Neural cell (in vitro differentiated cells): ENCODE results near the gene SRSF1. TPM values are rescaled to one million over a fixed set of nuclear protein-coding genes. Genes with fewer than 3 reads are reported as not detected.

Experiments used
- H2AFZ ChIP-seq: fragments of 200-600, 300-800 bp; sonication (generic), shearing (Covaris generic); 2 replicates; pipeline ENCODE4 v1.6.0; 2014; ENCODE audit warnings: low read depth, mild to moderate bottlenecking, antibody characterized with exemption, low read length, moderate library complexity
- H3F3A ChIP-seq: fragments of 200-600 bp; shearing (Covaris generic); 2 replicates; pipeline ENCODE4 v1.6.1; 2016; ENCODE audit warnings: mild to moderate bottlenecking, moderate library complexity, mixed read lengths, antibody characterized with exemption, low read length; ENCODE audit not compliant: insufficient read depth, poor library complexity, severe bottlenecking
- H3K27ac ChIP-seq: fragments of 200-600, 300-800 bp; sonication (generic), shearing (Covaris generic); 2 replicates; pipeline ENCODE4 v1.5.1; 2014; ENCODE audit warnings: mild to moderate bottlenecking, low read length, moderate library complexity
- H3K27me3 ChIP-seq: fragments of 300-800, 200-600 bp; sonication (generic), shearing (Covaris generic); 2 replicates; pipeline ENCODE4 v1.6.0; 2014; ENCODE audit warnings: mild to moderate bottlenecking, low read depth, low read length, moderate library complexity; ENCODE audit not compliant: insufficient read depth
- H3K36me3 ChIP-seq: fragments of 300-800, 200-600 bp; sonication (generic), shearing (Covaris generic); 2 replicates; pipeline ENCODE4 v1.5.1; 2014; ENCODE audit warnings: mild to moderate bottlenecking, antibody characterized with exemption, low read length, moderate library complexity; ENCODE audit not compliant: insufficient read depth
- H3K4me2 ChIP-seq: fragments of 300-800, 200-600 bp; sonication (generic), shearing (Covaris generic); 2 replicates; pipeline ENCODE4 v1.6.0; 2014; ENCODE audit warnings: mild to moderate bottlenecking, low read length
- H3K4me3 ChIP-seq: fragments of 300-800, 200-600 bp; sonication (generic), shearing (Covaris generic); 2 replicates; pipeline ENCODE4 v1.5.1; 2014; ENCODE audit warnings: mild to moderate bottlenecking, low read length, moderate library complexity
- H3K79me2 ChIP-seq: fragments of 200-600 bp; shearing (Covaris generic); replicated peaks from 2 replicates; pipeline ENCODE4 v1.6.0; 2014; ENCODE audit warnings: mild to moderate bottlenecking, low read length, moderate library complexity; ENCODE audit not compliant: insufficient read depth
- H3K9ac ChIP-seq: fragments of 300-800, 200-600 bp; sonication (generic), shearing (Covaris generic); 2 replicates; pipeline ENCODE4 v1.6.1; 2016; ENCODE audit warnings: mild to moderate bottlenecking, low read length, mixed read lengths
- H3K9me2 ChIP-seq: fragments of 200-600 bp; shearing (Covaris generic); 2 replicates; pipeline ENCODE4 v1.6.1; 2016; ENCODE audit warnings: mild to moderate bottlenecking, low read length, mixed read lengths; ENCODE audit not compliant: insufficient read depth
- H3K9me3 ChIP-seq: fragments of 200-600, 300-800 bp; sonication (generic), shearing (Covaris generic); 2 replicates; pipeline ENCODE4 v1.6.1; 2016; ENCODE audit warnings: mild to moderate bottlenecking, mixed run types, low read length, moderate library complexity, mixed read lengths
- H4K20me1 ChIP-seq: fragments of 200-600 bp; shearing (Covaris generic); 2 replicates; pipeline ENCODE4 v1.6.1; 2016; ENCODE audit warnings: mild to moderate bottlenecking, mixed run types; ENCODE audit not compliant: insufficient read depth
- EP300 ChIP-seq: fragments of 450-650 bp; conservative IDR thresholded peaks from 2 replicates; pipeline ENCODE4 v1.6.1; 2014; ENCODE audit warnings: antibody characterized with exemption, mild to moderate bottlenecking, moderate library complexity; ENCODE audit not compliant: poor library complexity, severe bottlenecking
- EZH2 ChIP-seq: fragments of 200-600, 300-800 bp; shearing (Covaris generic), sonication (generic); IDR thresholded peaks from 2 replicates; pipeline ENCODE4 v1.6.1; 2014; ENCODE audit warnings: antibody characterized with exemption, low read length, borderline replicate concordance, mild to moderate bottlenecking; ENCODE audit not compliant: insufficient read depth, poor library complexity, severe bottlenecking
- MXI1 ChIP-seq: fragments of 450-650 bp; conservative IDR thresholded peaks from 2 replicates; pipeline ENCODE4 v1.6.1; 2014; ENCODE audit warnings: antibody characterized with exemption, mild to moderate bottlenecking; ENCODE audit not compliant: poor library complexity, severe bottlenecking
- POLR2AphosphoS5 ChIP-seq: IDR thresholded peaks from 2 replicates; pipeline ENCODE4 v1.6.1; 2012
- RAD21 ChIP-seq: fragments of 450-650 bp; conservative IDR thresholded peaks from 2 replicates; pipeline ENCODE4 v1.6.1; 2014; ENCODE audit warnings: antibody characterized with exemption, mild to moderate bottlenecking, moderate library complexity
- REST ChIP-seq: IDR thresholded peaks from 2 replicates; pipeline ENCODE4 v1.6.1; 2012; ENCODE audit warnings: borderline replicate concordance
- SMC3 ChIP-seq: fragments of 450-650 bp; conservative IDR thresholded peaks from 2 replicates; pipeline ENCODE4 v1.6.1; 2014; ENCODE audit warnings: antibody characterized with exemption, mild to moderate bottlenecking, moderate library complexity; ENCODE audit not compliant: poor library complexity
- TAF1 ChIP-seq: IDR thresholded peaks from 2 replicates; pipeline ENCODE4 v1.6.1; 2012; ENCODE audit warnings: low read depth
- polyA plus RNA-seq: library from polyadenylated mRNA; depleted of rRNA; stranded (reverse); fragments of >200 nt; gene quantifications from 2 replicates; pipeline ENCODE4 v1.2.3, GENCODE V29; 2014
- TF ChIP-seq, protein P1 (sequence below): fragments of 450-650 bp; IDR thresholded peaks from 2 replicates; pipeline ENCODE4 v1.5.1; 2014; ENCODE audit warnings: antibody characterized with exemption, mild to moderate bottlenecking, moderate library complexity; ENCODE audit not compliant: poor library complexity, severe bottlenecking

The SRSF1 gene
- polyA plus RNA-seq, 1 donor from 2014 or later, result 380 TPM

DNA sequence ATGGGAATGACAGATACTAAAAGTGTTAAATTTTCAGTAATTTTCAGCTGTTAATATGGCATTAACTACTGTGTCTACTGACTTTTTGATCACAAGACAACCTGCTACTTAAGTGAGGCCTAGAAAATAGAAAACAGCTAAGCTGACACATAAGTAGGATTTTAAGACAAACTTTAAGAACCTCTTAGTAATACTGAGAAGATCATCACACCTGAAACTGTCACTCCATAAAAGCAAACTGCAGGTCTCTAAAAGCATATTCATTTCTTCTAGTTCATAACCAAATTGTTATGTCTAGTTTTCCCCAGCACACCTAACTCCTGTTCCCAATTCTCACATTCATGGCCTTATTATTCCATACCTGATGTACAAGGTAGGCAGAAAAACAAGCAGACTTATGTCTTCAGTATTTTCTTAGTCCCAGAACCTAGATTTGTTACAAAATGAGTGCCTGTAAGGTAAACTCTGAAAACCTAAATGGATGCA, 8.0 kb downstream of the SRSF1 start:
- no peaks in the 10 kb centered on the region for H3K36me3 ChIP-seq
- H3F3A ChIP-seq, result peaks cover 8% of the 10 kb centered on the region
- no peaks in the 10 kb centered on the region for H4K20me1 ChIP-seq
- no peak for TF ChIP-seq MXI1
- TF ChIP-seq, protein P1, sequence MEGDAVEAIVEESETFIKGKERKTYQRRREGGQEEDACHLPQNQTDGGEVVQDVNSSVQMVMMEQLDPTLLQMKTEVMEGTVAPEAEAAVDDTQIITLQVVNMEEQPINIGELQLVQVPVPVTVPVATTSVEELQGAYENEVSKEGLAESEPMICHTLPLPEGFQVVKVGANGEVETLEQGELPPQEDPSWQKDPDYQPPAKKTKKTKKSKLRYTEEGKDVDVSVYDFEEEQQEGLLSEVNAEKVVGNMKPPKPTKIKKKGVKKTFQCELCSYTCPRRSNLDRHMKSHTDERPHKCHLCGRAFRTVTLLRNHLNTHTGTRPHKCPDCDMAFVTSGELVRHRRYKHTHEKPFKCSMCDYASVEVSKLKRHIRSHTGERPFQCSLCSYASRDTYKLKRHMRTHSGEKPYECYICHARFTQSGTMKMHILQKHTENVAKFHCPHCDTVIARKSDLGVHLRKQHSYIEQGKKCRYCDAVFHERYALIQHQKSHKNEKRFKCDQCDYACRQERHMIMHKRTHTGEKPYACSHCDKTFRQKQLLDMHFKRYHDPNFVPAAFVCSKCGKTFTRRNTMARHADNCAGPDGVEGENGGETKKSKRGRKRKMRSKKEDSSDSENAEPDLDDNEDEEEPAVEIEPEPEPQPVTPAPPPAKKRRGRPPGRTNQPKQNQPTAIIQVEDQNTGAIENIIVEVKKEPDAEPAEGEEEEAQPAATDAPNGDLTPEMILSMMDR, result no peak
- TF ChIP-seq EP300, result no peak
- TF ChIP-seq EZH2, result no peak
- TF ChIP-seq TAF1, result no peak
- no peak for TF ChIP-seq SMC3
- TF ChIP-seq POLR2AphosphoS5, result no peak
- TF ChIP-seq RAD21, result no peak
- TF ChIP-seq REST, result no peak
- H2AFZ ChIP-seq, result no peak overlapping the region
- H3K27ac ChIP-seq, result no peak overlapping the region
- H3K9me2 ChIP-seq, result no peaks in the 10 kb centered on the region
- peaks cover 24% of the 10 kb centered on the region for H3K79me2 ChIP-seq
- no peaks in the 10 kb centered on the region for H3K27me3 ChIP-seq
- H3K4me3 ChIP-seq, result no peak overlapping the region
- H3K9me3 ChIP-seq, result no peaks in the 10 kb centered on the region
- H3K9ac ChIP-seq, result no peak overlapping the region
- H3K4me2 ChIP-seq, result no peak overlapping the region

- Histone ChIP-seq H3K4me3 (no peak overlapping the region), H3K27me3 (no peaks in the 10 kb centered on the region), H3K9me3 (no peaks in the 10 kb centered on the region), H3K4me2 (no peak overlapping the region), H4K20me1 (no peaks in the 10 kb centered on the region), H3K27ac (no peak overlapping the region), H3K9me2 (no peaks in the 10 kb centered on the region), H3F3A (peaks cover 8% of the 10 kb centered on the region), H2AFZ (no peak overlapping the region), H3K9ac (no peak overlapping the region), H3K36me3 (no peaks in the 10 kb centered on the region), H3K79me2 (peaks cover 7% of the 10 kb centered on the region)
- TF ChIP-seq, protein P1, result no peak
- TF ChIP-seq EP300 (no peak), REST (no peak), MXI1 (no peak), SMC3 (no peak), POLR2AphosphoS5 (no peak)
Measured at GRCh38 chr17:57997085-57997809, 9.8 kb downstream of the SRSF1 start.
